D341Med (cell line): ENCODE results near the gene ANKRD23.
"Not testable (repeated sequence)": the region's sequence is repeated elsewhere in the genome, so short reads cannot be mapped to it uniquely, and the experiment has no call there.

ENCODE experiments used
- DNase-seq: peaks from one replicate; pipeline ENCODE4 v3.0.0; 2012; ENCODE audit warnings: low spot score

ANKRD23 gene

GRCh38 chr2:96816127-96816835, 27.5 kb downstream of the ANKRD23 start, which contains the start of gene CNNM3:
Gene CNNM3 (plus strand): TSS chr2:96816268. CDS start chr2:96816278, 10 bp downstream.
- peak; percentile 97 for DNase-seq

- peak; percentile 55 for DNase-seq
Measured at GRCh38 chr2:96815326-96816126, 28.3 kb downstream of the ANKRD23 start.

- DNase-seq, result no peak
Measured at GRCh38 chr2:96813656-96814055, 30.2 kb downstream of the ANKRD23 start.

- no peak for DNase-seq
Measured at GRCh38 chr2:96811917-96812316, 31.9 kb downstream of the ANKRD23 start.

GRCh38 chr2:96810783-96811192, 33.0 kb downstream of the ANKRD23 start:
- no peak for DNase-seq

GRCh38 chr2:96809951-96810782, 33.7 kb downstream of the ANKRD23 start:
- no peak for DNase-seq

GRCh38 chr2:96809216-96809882, 34.5 kb downstream of the ANKRD23 start:
- DNase-seq, result no peak

- no peak for DNase-seq
Measured at GRCh38 chr2:96808176-96808837, 35.5 kb downstream of the ANKRD23 start.

GRCh38 chr2:96807127-96807471, 36.7 kb downstream of the ANKRD23 start:
- no peak for DNase-seq

GRCh38 chr2:96806468-96807126, 37.2 kb downstream of the ANKRD23 start:
- DNase-seq, result no peak

- not testable (repeated sequence) for DNase-seq
Measured at GRCh38 chr2:96805946-96806345, 37.9 kb downstream of the ANKRD23 start.

- no peak for DNase-seq
Measured at GRCh38 chr2:96804986-96805385, 38.8 kb downstream of the ANKRD23 start.

- no peak for DNase-seq
Measured at GRCh38 chr2:96802721-96803120, 41.1 kb downstream of the ANKRD23 start.

- no peak for DNase-seq
Measured at GRCh38 chr2:96801786-96802595, 41.8 kb downstream of the ANKRD23 start.

GRCh38 chr2:96801005-96801785, 42.6 kb downstream of the ANKRD23 start:
- DNase-seq, result peak; percentile 88

GRCh38 chr2:96800061-96801004, 43.5 kb downstream of the ANKRD23 start:
- no peak for DNase-seq

- no peak for DNase-seq
Measured at GRCh38 chr2:96799623-96799935, 44.2 kb downstream of the ANKRD23 start.
